Testis (tissue), 3 donors: ENCODE data around the gene HSPB8. TPM values are rescaled to one million over a fixed set of nuclear protein-coding genes. Genes with fewer than 3 reads are reported as not detected.

Experiments used
- DNase-seq: peaks from one replicate; pipeline ENCODE4 v3.0.0-alpha.2; 2019
- H3K27ac ChIP-seq, 2 donors: fragments of 200-600 bp; sonication (generic); one replicate each; pipeline ENCODE4 v1.5.1; 2019
- H3K27me3 ChIP-seq: fragments of 200-600 bp; sonication (generic); one replicate; pipeline ENCODE4 v1.5.1; 2019
- H3K36me3 ChIP-seq: fragments of 200-600 bp; sonication (generic); one replicate; pipeline ENCODE4 v1.5.1; 2017; ENCODE audit warnings: low read depth; ENCODE audit errors: missing control alignments
- H3K4me1 ChIP-seq: fragments of 200-600 bp; sonication (generic); one replicate; pipeline ENCODE4 v1.5.1; 2019
- H3K4me3 ChIP-seq, 2 donors: fragments of 200-600 bp; sonication (generic); one replicate each; pipeline ENCODE4 v1.5.1; 2017 to 2019
- H3K9me3 ChIP-seq: fragments of 200-600 bp; sonication (generic); one replicate; pipeline ENCODE4 v1.5.1; 2017
- POLR2A ChIP-seq: fragments of 450-650 bp; IDR thresholded peaks from one replicate; pipeline ENCODE4 v1.6.1; 2017; ENCODE audit warnings: antibody characterized with exemption, mild to moderate bottlenecking, moderate library complexity
- WGBS, 2 donors: methylation state at CpG; one replicate each; pipeline ENCODE4 v1.1.5; 2018; 5-methylcytosine and 5-hydroxymethylcytosine counted together
- intact Hi-C: fragments of 100-400 bp; cut with DNase I; formaldehyde crosslinking; loops from one replicate; pipeline ENCODE4 v1.15.1; 2023; ENCODE audit warnings: low total_unique reads
- polyA plus RNA-seq: library from polyadenylated mRNA; stranded (reverse); fragments of 350-450 nt; fragmentation: Illumina TruSeq; extraction: RNeasy Lipid Tissue Mini Kit (QIAGEN cat#74804); gene quantifications from one replicate; pipeline ENCODE4 v1.2.3, GENCODE V29; 2014; ENCODE audit warnings: low read depth, low replicate concordance; ENCODE audit not compliant: insufficient read depth
- total RNA-seq, 2 donors: library from RNA; depleted of rRNA; stranded (reverse); fragments of >200 nt; gene quantifications; one replicate each; pipeline ENCODE4 v1.2.3, GENCODE V29; 2016
- TF ChIP-seq, protein P1 (sequence below), 3 experiments: fragments of 450-650 bp in 2 of 3; fragments of 200-600 bp in 1 of 3; sonication (generic) in 1 of 3; IDR thresholded peaks; one replicate each; pipeline ENCODE4 v1.5.1; 2016 to 2019; ENCODE audit warnings: antibody characterized with exemption in 3 of 3, mild to moderate bottlenecking in 2 of 3, moderate library complexity in 1 of 3

The HSPB8 gene
- total and polyA plus RNA-seq, 3 donors from 2014 or later: 29.7 to 45.8 (median 36.2) TPM

DNA sequence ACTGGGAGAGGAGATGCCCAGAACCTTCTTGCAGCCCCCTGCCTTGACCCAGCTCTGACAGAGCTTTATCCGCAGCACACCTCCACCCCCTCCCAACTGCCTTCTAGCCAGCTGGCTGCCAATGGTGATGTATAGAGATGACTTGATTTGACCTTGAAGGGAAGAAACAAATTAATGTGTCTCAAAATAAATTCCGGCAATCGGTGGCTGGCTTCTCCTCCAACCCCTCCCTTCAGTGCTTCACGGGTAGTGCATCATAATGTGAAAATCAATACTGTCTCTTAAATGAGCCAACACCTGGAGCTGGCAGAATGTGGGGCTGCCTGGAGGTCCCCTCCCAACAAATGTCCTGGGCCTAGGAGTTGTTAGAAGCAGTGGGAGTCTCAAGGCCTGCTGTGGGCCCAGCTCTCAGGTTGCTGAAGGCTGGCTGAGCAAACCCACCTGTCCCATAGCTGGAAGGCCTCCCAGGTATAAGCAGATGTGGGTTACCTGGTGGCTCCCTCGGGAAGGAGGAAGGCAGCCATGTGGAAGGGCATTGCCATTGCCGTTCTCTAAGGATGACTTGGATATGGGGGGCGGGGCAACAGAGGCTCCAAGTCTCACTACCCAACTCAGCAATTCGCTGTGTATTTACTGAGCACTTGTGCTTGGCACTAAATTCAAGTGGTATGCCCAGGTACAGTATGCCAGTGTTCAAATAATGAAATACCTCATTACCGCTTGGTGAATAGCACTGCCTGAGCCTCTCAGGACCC lies 23.2 kb downstream of the HSPB8 start:
- intact Hi-C loops: no loop called here
- no peak for DNase-seq
- Histone ChIP-seq H3K27me3 (no peaks in the 10 kb centered on the region), H3K9me3 (no peaks in the 10 kb centered on the region), H3K4me3 (no peak overlapping the region), H3K36me3 (no peaks in the 10 kb centered on the region), H3K4me1 (no peaks in the 10 kb centered on the region), H3K27ac (no peak overlapping the region)
- 75 to 79% methylated on average over 9 of the region's 9 CpGs for WGBS, 2 donors
- TF ChIP-seq, protein P1, sequence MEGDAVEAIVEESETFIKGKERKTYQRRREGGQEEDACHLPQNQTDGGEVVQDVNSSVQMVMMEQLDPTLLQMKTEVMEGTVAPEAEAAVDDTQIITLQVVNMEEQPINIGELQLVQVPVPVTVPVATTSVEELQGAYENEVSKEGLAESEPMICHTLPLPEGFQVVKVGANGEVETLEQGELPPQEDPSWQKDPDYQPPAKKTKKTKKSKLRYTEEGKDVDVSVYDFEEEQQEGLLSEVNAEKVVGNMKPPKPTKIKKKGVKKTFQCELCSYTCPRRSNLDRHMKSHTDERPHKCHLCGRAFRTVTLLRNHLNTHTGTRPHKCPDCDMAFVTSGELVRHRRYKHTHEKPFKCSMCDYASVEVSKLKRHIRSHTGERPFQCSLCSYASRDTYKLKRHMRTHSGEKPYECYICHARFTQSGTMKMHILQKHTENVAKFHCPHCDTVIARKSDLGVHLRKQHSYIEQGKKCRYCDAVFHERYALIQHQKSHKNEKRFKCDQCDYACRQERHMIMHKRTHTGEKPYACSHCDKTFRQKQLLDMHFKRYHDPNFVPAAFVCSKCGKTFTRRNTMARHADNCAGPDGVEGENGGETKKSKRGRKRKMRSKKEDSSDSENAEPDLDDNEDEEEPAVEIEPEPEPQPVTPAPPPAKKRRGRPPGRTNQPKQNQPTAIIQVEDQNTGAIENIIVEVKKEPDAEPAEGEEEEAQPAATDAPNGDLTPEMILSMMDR (IDR thresholded peaks at IDR 0.05): no peak

DNA sequence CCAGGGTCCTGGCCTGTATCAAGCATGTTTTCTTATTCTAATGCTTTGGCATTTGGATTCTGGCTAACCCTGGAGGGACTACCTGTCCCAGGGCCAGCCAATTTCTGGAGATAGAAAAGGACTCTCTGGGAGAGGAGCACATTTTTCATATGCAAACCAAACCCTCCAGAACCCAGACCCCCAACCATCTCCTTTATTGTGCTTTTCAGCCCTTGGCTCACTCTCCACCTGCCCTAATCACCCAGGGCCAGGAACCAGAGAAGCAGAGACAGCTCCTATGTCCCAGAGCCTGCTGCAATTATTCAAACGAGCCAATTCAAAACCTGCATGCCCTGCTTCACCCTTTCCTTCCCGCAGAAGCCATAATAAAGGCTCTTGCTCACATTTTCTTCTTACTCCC lies 23.8 kb downstream of the HSPB8 start:
- intact Hi-C loops: no loop called here
- DNase-seq: no peak
- H3K27me3 ChIP-seq: no peaks in the 10 kb centered on the region
- H3K9me3 ChIP-seq: no peaks in the 10 kb centered on the region
- no peak overlapping the region for H3K27ac ChIP-seq
- no peaks in the 10 kb centered on the region for H3K4me1 ChIP-seq
- H3K4me3 ChIP-seq: no peak overlapping the region
- WGBS, 2 donors: 43% methylated on average over 2 of the region's 2 CpGs
- no peaks in the 10 kb centered on the region for H3K36me3 ChIP-seq
- no peak for TF ChIP-seq POLR2A
- TF ChIP-seq, protein P1 (IDR thresholded peaks at IDR 0.05): no peak

DNA sequence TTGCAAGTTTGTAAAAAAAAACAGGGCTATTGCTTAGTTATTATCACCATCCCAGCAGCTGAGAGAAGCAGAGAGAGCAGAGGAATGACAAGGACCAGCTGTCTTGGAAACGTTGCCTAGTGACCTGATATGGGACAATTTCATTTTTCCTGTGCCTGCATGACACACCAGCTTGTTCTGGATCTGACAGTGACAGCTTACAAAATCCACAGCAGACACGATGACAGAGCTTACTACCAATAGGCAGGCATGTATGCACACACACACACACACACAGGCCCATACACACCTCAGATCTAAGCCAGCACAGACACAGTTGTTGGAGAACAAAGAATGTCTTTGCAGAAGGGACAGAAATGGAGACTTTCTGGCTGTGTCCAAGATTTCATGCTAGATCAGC lies 25.4 kb downstream of the HSPB8 start:
- Histone ChIP-seq H3K27ac (no peak overlapping the region), H3K4me3 (no peak overlapping the region), H3K4me1 (no peaks in the 10 kb centered on the region), H3K27me3 (no peaks in the 10 kb centered on the region), H3K36me3 (no peaks in the 10 kb centered on the region), H3K9me3 (no peaks in the 10 kb centered on the region)
- TF ChIP-seq POLR2A: no peak
- TF ChIP-seq, protein P1 (IDR thresholded peaks at IDR 0.05): no peak
- DNase-seq: no peak
- intact Hi-C loops: no loop called here
- WGBS, 2 donors: 34 to 37% methylated on average over 2 of the region's 2 CpGs

DNA sequence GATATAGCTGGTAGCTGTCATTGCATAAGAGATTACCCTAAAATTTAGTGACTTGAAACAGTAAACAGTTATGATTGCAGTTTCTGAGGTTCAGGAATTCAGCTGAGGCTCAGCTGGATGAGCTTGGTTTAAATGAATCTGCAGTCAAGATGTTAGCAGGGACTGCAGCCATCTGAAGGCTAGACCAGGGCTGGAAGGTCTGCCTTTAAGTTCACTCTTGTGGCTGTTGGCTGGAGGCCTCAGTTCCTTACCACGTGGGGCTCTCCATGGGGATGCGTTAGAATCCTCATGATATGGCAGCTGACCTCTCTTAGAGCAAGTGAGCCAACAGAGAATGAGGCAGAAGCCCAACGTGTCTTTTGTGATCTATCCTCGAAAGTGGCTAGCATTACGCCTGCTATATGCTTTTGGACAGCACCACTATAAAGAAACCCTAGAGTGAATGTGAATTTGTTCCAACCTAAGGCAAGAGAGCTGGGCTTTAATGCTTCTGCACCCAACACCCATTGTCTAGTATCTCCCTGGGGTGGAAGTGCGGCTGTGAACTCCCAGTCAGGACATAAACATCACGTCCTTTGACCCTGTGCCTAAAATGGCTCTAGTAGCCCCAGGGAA lies 26.0 kb downstream of the HSPB8 start:
- intact Hi-C loops: no loop called here
- no peak overlapping the region for H3K27ac ChIP-seq
- no peak for TF ChIP-seq POLR2A
- TF ChIP-seq, protein P1 (IDR thresholded peaks at IDR 0.05): no peak
- H3K9me3 ChIP-seq: no peaks in the 10 kb centered on the region
- no peaks in the 10 kb centered on the region for H3K4me1 ChIP-seq
- no peak for DNase-seq
- no peaks in the 10 kb centered on the region for H3K27me3 ChIP-seq
- 76 to 82% methylated on average over 7 of the region's 7 CpGs for WGBS, 2 donors
- H3K4me3 ChIP-seq: no peak overlapping the region
- no peaks in the 10 kb centered on the region for H3K36me3 ChIP-seq
